Suppressor macrophage treated with lipopolysaccharide for 1 hour (primary cell): ENCODE results near the gene ADGRB2.

Experiments used
- DNase-seq, 3 donors: peaks; one replicate each; pipeline ENCODE4 v3.0.0-alpha.2; 2020 to 2022

The ADGRB2 gene

DNA sequence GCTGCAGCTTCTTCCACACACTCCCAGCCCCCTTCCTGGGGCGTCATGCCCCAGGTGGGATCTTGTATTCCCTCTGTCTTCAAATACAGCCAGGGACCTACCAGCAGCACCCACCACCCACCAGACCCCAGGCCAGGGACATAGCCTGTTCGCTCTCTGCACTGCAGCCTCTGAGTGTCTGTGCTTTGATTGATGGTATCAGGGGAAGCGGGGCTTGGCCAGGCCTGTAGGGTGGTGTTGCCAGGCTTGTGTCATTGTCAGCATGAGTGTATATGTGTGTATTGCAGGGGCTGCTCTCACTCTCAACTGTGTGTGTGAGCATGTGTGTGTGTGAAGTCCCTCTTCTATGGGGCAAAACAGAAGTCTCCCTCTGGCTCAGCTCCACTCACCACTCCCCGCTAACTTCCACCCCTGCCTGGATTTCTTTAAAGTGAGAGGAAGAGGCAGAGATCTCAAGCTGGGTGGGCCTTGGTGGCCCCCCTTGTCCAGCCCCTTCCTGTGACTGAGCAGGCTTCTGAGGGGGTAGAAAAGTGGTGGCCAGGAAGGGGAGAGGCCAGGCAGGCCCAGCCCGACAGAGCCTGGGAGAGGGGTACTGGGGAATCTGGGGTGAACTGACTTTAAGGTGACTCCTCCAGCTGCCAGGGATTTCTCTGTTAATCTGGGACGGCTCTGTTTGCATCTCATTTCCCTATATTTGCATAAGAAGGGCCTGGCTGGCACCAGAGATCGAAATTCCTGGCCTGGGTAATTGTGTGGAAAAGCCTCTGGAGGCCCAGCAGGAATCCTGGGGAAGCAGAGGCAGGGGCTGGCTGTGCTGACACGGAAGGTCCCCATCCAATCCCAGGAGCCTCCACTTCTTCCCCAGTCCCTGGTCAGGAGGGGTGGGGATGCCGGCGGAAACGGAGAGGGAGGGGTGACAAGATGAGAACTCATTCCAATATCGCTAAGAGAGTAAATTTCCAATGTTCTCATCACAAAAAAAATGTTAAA lies 18.6 kb upstream of the ADGRB2 start:
- no peak for DNase-seq

DNA sequence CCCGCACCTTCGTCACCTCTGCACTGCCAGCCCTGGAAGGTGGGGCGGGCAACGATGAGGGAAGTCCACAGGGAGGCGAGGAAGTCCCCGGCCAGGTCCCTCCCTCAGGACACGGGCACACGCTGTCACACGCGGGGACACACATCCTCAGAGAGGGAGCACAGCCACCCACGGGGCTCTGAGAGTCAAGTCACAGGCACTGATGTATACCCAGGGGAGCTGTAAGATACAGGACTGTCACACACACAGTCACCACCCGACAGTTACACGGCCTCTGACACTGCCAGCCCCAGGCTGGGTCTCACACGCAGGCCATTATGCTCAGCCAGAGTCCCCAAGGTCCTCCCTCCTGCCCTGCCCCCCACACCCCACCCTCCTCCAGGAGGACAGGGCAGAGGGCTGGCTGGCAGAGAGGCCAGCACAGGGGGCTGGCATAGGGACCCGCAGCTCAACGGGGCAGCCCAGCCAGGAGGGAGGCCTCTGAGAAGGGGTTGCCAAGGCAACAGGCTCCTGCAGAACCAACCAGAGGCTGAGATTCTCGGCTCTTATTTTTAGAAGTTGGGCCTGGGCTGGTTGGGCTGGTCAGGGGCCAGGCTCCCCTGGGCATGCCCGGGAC lies 17.7 kb upstream of the ADGRB2 start:
- DNase-seq = no peak

DNA sequence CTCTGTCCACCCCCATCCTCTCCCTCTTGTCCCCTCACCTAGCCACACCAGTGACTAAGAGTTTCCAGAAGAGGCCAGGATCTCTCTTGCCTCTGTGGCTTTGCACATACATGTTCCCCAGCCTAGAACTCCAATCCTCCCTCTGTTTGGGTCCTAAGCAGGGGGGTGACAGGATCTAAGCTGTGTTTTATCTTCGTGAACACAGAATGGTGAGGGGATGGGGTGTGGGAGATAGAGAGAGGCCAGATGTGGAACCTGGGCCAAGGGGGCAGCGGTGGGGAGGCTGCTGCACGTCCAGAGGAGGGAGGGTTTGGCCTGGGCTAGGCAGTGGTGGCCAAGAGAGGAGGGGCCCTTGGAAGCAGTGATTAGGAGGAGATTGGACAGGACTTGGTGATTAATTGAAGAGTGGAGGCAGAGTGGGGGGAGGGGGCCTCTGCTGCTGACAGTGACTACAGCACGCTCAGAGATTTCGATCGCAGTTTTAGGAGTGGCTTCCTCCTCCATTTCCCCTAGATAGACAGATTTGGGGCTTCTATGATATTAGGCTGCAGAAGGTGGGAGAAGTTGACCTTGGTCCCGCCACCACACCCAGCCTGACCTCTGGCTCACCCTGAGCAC lies 17.1 kb upstream of the ADGRB2 start:
- no peak for DNase-seq

DNA sequence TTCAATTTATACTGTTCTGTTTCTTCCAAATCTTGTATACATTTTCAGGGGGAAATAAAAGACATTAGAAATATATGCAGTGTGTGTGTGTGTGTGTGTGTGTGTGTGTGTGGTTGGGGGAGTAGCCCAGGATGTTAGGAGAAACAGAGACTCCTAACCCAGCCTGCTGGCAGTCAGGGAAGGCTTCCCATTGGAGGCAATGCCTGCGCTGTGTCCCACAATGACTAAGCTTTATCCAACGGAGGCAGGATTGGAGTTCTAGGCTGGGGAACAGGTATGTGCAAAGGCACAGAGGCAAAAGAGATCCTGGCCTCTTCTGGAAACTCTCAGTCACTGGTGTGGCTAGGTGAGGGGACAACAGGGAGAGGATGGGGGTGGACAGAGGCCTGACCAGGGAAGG lies 16.5 kb upstream of the ADGRB2 start:
- DNase-seq = no peak

DNA sequence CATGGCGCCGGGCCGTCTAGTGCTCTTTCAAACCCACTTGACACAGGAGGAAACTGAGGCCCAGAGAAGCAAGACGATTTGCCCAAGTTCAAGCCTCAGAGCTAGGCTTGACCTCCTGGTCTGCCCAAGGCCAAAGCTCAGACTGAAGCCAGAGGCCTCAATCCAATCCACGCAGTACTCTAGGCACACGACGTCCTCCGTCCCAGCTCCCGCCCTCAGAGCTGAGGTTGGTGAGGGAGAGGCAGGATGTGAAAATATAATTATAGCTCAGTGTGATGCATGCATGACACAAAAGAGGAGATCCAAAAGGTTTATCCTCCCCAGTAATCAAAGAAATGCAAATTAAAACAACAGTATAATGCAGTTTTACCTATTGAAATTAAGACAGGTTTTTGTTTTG lies 15.5 kb upstream of the ADGRB2 start:
- DNase-seq = no peak

DNA sequence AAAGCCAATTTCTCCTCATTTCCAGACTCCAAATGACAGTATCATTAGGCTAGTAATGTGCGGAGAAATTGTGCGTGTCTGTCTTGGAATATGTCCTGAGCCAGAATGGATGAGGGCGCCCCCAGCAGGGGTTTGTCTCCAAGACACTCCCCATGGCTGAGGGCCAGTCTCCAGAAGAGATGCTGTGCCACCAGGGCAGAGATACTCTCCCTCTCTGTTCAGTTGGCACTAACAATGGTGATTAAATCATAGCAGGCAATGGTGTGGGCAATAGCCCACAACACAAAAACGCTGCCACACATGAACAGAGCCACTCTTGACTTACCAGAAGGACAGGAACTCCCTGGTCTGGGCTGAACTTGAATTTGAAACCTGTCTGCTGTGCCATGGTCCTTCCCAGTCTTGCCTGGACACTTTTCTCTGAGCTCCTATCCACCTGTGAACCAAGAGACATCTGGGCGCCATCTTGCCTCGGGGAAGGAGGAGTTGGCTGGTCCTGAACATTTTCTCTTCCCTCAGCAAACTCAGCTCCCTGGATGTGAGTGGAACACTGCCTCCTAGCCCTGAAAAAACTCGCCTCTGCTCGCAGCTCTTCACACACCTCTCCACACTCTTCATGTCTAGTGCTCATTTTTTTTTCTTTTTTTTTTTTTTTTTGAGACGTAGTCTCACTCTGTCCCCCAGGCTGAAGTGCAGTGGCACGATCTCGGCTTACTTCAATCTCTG lies 14.8 kb upstream of the ADGRB2 start:
- no peak for DNase-seq

DNA sequence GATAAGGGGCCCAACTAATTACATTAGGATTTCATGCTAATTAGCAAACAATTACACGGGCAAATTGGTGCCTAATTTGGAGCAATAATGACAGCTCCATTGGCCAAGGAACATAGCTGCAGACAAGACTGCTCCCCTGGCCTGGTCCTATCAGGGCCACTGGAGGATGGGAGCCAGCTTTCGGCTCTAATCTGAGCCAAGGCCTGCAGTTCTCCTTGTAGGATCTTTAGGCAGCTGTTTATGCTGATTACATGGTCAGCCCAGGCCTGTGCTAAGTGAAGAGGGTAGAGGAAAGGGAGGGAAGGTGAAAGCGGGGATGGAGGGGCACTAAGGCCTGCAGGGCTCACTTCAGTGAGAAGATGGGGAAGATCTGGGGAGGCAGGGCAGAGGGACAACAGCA lies 12.4 kb upstream of the ADGRB2 start:
- DNase-seq = no peak

DNA sequence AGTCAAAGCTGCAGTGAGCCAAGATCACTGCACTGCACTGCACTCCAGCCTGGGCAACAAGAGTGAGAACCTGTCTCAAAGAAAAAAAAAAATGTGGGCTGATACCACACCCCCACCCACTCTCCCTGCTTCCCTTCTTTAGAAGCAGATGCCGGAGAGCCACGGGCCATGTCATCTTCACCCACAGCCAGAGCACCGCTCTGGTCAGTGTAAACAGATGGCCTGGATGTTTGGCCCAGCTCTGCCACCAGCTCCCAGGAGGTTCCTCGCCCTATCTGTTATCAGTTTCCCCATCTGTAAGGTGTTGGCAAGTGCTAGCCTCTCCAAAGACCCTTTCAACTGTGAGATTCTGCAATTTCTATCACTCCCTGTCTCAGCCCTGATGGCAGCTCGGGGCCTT lies 11.9 kb upstream of the ADGRB2 start:
- DNase-seq = no peak

DNA sequence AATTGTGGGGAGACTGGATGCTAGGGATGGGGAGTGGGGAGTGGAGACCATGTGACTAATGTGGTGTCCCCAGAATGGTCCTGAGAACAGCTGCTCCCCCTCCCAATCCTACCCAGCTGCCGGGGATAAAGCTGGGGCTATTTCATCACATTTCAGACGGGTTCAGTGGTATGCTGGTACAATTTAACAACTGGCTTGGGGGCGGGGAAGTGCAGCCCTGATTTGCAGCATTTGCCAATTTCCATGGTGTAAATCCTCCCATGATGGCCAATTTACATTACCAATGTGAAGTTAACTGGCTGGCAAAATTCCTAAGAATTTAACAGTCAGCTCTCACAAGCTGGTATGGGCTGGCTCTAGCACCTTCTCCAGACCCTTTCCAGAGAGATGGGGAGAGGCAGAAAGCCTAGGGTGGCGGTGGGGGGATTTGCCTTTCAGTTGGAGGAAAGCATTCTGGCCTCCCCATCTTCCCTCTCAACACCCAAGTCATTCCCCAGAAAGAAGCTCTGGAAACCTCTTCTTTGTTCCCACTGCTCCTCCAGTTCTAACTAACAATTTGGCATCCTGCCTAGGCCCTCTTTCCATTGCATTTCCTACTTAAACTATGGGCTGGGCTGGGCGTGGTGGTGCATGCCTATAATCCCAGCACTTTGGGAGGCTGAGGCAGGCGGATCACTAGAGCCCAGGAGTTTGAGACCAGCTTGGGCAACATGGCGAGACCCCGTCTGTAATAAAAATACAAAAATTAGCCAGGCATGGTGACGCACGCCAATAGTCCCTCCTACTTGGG lies 11.3 kb upstream of the ADGRB2 start:
- no peak for DNase-seq

DNA sequence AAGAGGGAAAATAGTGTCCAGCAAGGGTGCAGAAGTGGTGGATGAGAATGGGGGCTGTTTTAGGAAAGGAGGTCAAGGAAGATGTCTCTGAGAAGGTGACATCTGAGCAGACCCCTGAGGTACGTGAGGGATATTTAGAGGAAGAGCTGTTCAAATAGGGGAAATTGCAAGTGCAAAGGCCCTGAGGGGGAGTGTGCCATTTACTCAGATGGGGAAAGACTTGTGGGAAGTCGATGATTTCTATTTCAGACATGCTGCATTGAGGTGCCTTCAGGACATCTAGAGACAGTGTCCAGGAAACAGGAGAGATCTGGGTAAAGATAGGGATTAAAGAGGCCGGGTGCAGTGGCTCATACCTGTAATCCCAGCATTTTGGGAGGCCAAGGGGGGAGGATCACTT lies 10.4 kb upstream of the ADGRB2 start:
- no peak for DNase-seq

DNA sequence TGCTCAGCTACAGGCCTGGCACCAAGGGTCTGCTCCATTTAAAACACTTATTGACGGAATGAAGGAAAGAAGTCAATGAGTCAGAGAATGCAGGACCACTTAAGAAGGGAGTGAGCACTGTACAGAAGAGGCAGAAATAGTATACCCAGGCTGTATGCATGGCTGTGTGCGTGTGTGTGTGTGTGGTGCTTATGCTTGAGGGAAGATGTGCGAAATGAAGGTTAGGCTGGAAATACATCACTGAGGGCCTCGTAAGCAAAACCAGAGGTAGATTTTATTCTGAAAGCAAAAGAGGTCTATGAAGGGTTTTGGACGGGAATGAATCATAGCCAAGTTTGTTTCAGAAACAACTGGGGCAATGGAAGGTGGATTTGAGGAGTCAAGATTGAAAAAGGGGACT lies 9.7 kb upstream of the ADGRB2 start:
- DNase-seq = no peak

DNA sequence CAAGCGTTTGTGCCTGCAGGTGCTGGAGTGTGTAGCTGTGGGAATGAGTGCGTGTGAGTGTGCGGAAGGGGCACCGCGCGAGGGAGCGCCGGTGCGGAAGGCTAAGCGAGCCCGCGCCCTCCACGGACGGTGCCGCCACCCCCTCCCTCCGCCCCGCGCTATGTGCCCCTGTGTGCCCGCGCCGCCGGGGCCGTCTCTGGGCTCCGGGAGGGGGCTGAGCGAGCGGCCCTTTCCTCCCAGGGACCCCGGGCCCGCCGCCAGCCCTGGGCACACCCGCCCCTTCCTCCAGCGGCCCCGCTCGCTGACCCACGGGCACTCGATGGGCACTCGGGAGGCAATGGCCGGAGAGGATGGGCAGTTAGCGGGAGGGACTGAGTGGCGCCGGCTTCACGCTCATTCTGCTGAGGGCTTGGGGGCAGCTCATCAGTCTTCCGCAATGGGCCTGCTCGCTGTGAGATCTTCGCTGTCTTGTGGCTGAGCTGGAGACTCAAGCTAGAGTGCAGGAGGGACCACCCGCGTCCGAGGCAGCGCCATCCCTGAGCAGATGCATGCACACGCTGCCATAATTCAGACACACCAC lies 8.6 kb upstream of the ADGRB2 start:
- no peak for DNase-seq

DNA sequence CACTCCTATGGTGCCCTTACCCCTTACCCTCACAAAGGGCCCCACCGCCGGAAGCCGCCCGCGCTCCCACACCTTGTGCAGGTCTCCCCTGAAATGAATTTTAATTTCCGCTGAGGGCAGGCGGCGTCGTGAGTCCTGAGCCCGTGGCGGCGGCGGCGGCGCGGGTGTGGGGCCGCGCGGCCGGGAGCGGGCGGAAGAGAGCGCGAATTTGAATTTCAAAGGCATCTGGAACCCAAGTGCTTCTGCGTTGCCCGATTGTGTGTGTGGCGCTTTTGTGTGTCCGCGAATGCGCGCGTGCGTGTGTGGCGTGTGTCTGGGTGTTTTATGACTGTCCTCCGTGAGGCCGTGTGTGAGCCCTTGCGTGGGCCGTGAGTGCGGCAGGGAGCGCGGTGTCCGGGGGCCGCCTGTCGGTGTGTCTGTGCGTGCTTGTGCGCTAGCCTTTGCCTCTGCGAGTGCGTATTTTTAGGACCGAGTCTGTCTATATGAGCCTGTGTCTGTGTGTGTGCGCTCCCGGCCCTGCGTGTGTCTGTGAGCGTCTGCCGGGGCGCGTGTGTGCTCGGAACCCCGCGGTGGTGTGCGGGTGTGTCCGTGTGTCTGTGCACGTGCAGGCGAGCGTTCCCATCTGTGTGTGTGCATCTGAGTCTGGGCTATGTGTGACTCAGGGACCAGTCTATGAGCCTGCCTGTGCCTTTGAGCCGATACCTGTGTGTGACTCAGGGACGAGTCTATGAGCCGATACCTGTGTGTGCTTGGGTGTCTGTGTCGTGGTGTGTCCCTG lies 7.9 kb upstream of the ADGRB2 start:
- DNase-seq = peak in 2 of 3 donors; percentile 25 to 35

DNA sequence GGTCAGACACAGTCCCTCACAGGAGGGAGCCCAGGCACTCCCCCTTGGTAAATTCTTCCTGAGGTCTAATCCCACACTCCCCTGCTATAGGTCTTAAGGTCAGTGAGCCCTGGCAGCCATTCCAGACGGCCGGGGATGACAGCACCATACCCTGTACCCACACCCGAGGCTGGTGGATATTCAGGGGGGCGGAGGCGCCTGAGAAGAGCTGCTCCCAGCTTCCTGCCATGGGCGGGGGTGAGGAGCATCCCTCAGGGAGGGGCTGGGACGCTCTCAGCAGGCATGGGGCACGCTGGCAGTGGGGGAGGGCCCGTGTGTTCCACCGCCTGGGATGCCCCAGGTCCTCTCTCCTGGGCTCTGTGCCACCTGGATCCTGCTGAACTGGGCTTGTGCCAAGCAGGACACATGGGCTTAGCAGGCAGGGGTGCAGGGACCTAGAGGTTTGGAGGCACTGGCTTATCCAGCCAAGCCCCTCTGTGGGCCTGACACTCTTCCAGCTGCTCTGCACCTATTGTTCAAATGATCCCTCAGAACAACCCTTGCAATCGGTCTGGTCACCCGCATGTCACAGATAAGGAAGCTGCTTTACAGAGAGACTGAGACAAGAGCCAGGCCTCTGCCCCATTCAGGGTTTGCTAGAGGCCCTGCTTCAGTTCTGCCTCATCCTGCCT lies 5.7 kb upstream of the ADGRB2 start:
- DNase-seq = no peak

DNA sequence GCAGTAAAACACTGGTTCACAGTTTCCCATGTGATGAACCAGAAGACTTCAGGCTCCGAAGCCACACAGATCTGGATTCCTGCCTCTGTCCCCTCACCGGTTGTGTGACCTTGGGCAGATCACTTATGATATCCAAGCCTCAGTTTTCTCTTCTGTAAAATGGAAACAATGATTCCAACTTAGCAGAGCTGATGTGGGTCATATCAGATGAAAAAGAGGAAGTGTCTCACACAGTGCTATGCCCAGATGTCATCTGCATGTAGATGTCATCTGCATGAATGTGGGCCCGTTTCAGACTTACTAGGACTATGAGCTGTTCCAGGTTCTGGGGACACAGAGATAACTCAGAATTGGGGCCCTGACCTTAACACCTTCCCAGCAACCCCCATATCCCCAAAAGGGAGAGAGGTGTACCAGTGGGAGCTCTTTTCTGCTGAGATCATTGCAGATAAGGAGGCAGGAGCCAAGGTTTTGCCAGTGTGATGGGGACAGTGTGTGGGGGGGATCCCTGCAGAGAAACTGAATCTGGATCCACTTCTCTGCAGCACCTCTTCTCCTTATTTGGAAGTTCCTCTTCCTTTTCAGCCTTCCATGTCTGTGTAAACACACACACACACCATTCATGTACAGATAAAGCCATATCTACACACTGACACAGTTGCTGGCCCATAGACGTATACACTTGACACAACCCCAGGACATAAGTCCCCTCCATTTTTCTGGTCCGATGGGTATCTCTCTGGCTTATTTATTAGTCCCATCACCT lies 5.0 kb upstream of the ADGRB2 start:
- peak; percentile 44 to 52 (median 46) for DNase-seq

DNA sequence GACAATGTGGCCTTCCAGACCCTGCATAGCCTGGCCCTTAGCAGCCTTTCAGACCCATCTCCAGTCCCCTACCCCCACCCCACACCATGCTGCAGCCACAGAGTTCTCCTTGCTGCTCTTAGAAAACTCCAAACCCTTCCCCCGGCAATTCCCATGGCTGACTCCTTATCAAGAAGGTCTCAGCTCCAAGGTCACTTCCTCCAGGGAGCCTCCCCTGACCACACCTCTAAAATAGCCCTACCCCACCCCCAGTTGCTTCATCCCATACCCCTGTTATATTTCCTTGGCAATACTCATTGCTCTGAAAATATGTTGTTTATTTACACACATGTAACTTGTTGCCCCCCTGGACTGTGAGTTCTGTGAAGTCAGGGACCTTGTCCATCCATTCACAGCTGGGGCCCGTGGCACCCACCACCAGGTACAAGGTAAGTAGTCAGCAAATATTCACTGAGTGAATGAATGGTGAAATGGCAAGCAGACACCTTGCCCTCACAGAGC lies 4.3 kb upstream of the ADGRB2 start:
- DNase-seq = no peak

DNA sequence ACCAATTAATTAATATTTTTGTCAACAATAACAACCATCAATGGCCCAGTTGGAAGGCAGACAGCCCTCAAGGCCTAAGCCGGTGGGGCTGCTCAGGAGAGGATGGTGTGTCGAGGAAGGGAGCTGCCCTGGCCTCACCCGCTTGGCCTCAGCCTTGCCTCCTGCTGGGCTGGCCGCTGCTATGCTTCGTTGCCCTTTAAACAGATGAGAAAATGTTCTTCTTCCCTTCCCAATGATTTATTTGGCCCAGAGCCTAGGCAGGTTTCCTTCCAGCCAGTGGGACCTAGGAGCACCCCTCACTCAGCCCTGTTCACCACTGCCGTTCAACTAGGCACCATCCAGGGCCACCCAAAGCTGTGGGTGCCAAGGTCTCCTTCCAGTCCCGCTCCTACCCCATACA lies 3.1 kb upstream of the ADGRB2 start:
- DNase-seq = no peak

DNA sequence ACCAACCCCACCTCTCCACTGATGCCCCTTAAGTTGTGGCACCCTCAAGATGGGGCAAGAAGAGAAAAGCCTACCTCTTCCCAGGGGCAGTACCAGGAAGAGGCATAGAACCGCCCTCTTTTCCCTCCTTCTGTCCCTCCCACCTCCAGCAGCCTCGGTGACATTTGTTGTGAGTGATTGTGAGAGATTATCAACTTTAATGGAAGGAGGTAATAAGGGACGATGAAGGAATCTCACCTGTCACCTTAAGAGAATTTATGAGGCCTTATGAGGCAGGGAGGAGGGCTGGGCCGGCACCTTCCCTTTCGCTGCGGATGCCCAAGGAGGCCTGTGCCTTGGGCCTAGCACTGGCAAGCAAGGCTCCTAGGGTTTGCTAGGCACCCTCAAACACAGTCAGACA lies 1.4 kb upstream of the ADGRB2 start:
- DNase-seq = no peak

DNA sequence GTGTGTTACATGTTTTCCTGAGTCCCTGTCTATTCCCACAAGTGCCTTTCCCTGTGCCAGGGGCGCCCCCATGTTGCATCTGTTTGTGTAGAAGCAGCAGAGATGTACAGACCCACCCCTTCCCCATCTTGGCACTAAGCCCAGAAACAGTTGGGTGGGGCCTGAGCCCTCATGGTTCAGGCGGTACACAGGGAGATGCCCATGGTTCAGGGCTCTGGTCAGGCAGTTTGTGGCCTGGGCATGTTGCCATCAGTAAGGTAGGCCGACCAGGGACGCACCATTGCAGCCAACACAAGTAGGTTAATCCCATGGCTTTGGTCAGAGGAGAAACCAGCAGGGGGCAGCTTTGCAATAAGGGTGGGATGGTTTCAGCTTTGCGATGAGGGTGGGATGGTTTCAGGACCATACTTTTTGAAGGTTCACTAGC lies 914 bp upstream of the ADGRB2 start:
- peak in 1 of 3 donors; percentile 49 for DNase-seq
